GM12892 (cell line): ENCODE measurements around the gene CCNB2. TPM values are rescaled to one million over a fixed set of nuclear protein-coding genes. Genes with fewer than 3 reads are reported as not detected.

Experiments
- DNase-seq: peaks from one replicate; pipeline ENCODE4 v3.0.0; 2011; ENCODE audit not compliant: insufficient read length
- FAIRE-seq: peaks from 2 replicates; lab custom pipeline; 2011; peaks lifted over from hg19 to GRCh38; lab: Jason Lieb, UNC
- POLR2A ChIP-seq: IDR thresholded peaks from 2 replicates; pipeline ENCODE4 v1.6.1; 2011; ENCODE audit warnings: low read depth, low read length, control low read depth
- POLR2AphosphoS5 ChIP-seq: IDR thresholded peaks from 2 replicates; pipeline ENCODE4 v1.6.1; 2011; ENCODE audit warnings: low read depth, low read length, control low read depth
- TAF1 ChIP-seq: IDR thresholded peaks from 2 replicates; pipeline ENCODE4 v1.6.1; 2011; ENCODE audit warnings: low read depth, mild to moderate bottlenecking, control low read depth, low read length, borderline replicate concordance
- polyA plus RNA-seq: library from polyadenylated mRNA; unstranded; fragments of >200 nt; gene quantifications from one replicate; pipeline ENCODE4 v1.2.1, GENCODE V29; 2012; ENCODE audit warnings: missing spikeins, inconsistent platforms; ENCODE audit not compliant: missing spikeins

Gene CCNB2
- 55.0 TPM for polyA plus RNA-seq

DNA sequence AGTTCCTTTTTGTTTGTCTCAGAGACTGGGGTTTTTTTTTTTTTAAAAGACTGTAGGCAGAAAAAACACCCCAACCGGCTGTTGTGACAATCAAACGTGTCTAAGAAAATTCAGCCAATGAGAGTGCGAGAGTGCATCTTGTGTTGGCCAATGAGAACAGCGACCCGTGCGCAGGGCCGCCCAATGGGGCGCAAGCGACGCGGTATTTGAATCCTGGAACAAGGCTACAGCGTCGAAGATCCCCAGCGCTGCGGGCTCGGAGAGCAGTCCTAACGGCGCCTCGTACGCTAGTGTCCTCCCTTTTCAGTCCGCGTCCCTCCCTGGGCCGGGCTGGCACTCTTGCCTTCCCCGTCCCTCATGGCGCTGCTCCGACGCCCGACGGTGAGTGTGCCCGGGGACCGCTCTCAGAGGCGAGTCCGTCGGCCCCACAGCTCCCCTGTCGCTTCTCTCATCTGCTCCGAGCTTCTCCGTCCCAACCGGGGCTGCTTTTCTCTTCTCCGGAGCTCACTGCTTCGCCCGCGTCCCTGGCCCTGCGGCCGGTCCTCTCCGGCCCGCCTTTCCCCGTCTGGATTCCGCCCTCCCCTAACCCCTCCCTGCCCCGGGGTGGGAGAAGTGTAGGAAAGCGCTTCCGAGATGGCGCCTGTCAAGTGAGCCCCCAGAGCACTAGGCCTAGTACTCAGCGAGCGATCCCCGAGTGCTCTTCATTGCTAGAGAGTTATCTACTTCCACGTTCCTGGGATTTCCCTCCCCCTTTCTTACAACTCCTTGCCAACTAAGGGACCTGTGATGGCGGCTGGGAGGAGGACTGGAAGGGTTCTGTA lies at the start of gene CCNB2:
TSS of gene CCNB2 (plus strand) at position 235 of the 821 bp plus-strand sequence. CDS start at position 358, 123 bp downstream.
- 0 out of 2 replicates have a peak, but pooled peaks have one; percentile 55 for TF ChIP-seq TAF1
- TF ChIP-seq POLR2A = peak; percentile 89
- TF ChIP-seq POLR2AphosphoS5 = peak; percentile 93
- FAIRE-seq (peak; percentile 96), DNase-seq (peak; percentile 86)

DNA sequence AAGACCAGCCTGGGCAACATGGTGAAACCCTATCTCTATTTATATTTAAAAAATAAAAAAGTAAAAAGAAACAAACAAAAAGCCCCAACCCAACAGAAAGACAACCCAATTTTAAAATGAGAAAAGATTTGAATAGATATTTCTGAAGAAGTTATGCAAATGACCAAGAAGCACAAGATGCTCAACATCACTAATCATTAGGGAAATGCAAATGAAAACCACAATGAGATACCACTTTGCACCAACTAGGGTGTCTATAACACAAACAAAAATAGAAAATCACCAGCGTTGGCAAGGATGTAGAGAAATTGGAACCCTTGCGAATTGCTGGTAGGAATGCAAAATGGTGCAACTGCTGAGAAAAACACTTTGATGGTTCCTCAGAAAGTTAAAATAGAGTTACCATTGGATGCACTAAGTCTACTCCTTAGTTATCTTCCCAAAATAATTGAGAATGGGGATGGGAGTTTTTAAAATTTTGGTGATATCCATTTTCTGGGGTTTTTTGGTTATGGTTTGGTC lies 45.8 kb upstream of the CCNB2 start:
- TF ChIP-seq TAF1 = no peak
- no peak for TF ChIP-seq POLR2A
- no peak for TF ChIP-seq POLR2AphosphoS5
- DNase-seq = no peak
- FAIRE-seq = no peak

GRCh38 chr15:59060348-59060747 lies 44.6 kb upstream of the CCNB2 start:
- no peak for DNase-seq
- FAIRE-seq = no peak
- TF ChIP-seq POLR2AphosphoS5 = no peak
- TF ChIP-seq POLR2A = no peak
- TF ChIP-seq TAF1 = no peak

GRCh38 chr15:59063042-59063441 lies 41.9 kb upstream of the CCNB2 start:
- DNase-seq (no peak), FAIRE-seq (no peak)
- TF ChIP-seq POLR2AphosphoS5 = no peak
- no peak for TF ChIP-seq TAF1
- no peak for TF ChIP-seq POLR2A

GRCh38 chr15:59069430-59069829 lies 35.5 kb upstream of the CCNB2 start:
- DNase-seq (no peak), FAIRE-seq (no peak)
- TF ChIP-seq TAF1 = no peak
- TF ChIP-seq POLR2AphosphoS5 = no peak
- TF ChIP-seq POLR2A = no peak

GRCh38 chr15:59074607-59075006 lies 30.3 kb upstream of the CCNB2 start:
- DNase-seq (no peak), FAIRE-seq (no peak)
- TF ChIP-seq POLR2AphosphoS5 = no peak
- no peak for TF ChIP-seq POLR2A
- no peak for TF ChIP-seq TAF1

- no peak for FAIRE-seq
- TF ChIP-seq TAF1 = no peak
- TF ChIP-seq POLR2A = no peak
- TF ChIP-seq POLR2AphosphoS5 = no peak
- DNase-seq = no peak
These were observed 17.2 kb upstream of the CCNB2 start for GRCh38 chr15:59087731-59088130.

GRCh38 chr15:59094077-59094476 lies 10.9 kb upstream of the CCNB2 start:
- TF ChIP-seq POLR2A = no peak
- no peak for TF ChIP-seq TAF1
- no peak for TF ChIP-seq POLR2AphosphoS5
- no peak for DNase-seq
- no peak for FAIRE-seq

- FAIRE-seq = no peak
- no peak for TF ChIP-seq TAF1
- no peak for TF ChIP-seq POLR2AphosphoS5
- TF ChIP-seq POLR2A = no peak
These were observed 8.5 kb upstream of the CCNB2 start for GRCh38 chr15:59096429-59096828.

DNA sequence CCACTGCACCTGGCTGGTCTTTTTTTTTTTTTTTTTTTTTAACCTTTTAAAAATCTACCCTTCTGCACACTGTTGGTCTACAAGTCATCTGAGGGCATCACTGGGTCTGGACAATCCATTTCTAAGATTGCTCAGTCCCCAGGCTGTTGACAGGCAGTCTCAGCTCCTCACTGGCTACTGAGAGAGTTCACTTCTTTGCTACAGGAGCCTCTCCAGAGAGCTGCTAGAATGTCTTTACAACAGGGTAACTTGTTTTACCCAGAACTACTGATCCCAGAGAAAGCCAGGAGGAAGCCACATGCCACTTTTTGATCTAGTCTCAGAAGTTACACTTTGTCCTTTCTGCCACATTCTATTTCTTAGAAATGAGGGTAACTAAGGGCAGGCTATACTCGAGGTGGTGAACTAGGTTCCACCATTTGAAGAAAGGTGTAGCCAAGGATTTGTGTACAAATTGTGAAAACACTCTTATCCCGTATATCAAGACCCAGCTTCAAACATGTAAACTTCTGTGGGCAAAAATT lies 5.7 kb upstream of the CCNB2 start:
- DNase-seq (no peak), FAIRE-seq (no peak)
- TF ChIP-seq POLR2A (no peak), POLR2AphosphoS5 (no peak), TAF1 (no peak)

More at GRCh38 chr15:59096429-59096828, 8.5 kb upstream of the CCNB2 start:
- no peak for DNase-seq

GRCh38 chr15:59104602-59104911 lies 389 bp upstream of the CCNB2 start:
- FAIRE-seq = no peak
- TF ChIP-seq POLR2A = no peak
- TF ChIP-seq TAF1 = no peak
- TF ChIP-seq POLR2AphosphoS5 = no peak
- no peak for DNase-seq

DNA sequence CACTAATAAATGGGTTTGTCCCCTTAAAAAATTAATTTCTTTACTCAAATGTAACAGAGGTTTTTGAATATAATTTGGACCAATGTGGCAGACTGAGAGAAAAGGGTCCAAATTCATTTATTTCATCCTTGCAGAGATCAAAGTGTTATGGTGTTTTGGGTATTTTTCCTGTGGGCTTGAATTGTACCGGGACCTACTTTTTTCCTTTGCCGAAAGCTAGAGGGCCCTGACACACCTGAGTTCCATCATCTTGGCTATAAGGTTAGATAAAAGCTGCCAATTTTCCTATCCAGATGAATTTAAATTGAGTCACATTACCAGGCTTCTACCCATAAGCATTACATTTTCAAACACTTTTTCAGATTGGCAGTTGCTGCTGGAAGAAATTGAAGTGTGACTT lies 908 bp downstream of the CCNB2 start:
- DNase-seq = no peak
- no peak for FAIRE-seq
- TF ChIP-seq POLR2AphosphoS5 (no peak), POLR2A (no peak), TAF1 (no peak)
